Keratinocyte (primary cell): ENCODE data around the gene TSPAN8. TPM values are rescaled to one million over a fixed set of nuclear protein-coding genes. Genes with fewer than 3 reads are reported as not detected.

ENCODE experiments used
- DNase-seq: peaks from one replicate; pipeline ENCODE4 v3.0.0-alpha.2; 2011; ENCODE audit warnings: low read depth, missing footprints, low spot score
- FAIRE-seq: peaks from 2 replicates; lab custom pipeline; 2011; peaks lifted over from hg19 to GRCh38; lab: Jason Lieb, UNC
- H2AFZ ChIP-seq: 2 replicates; pipeline ENCODE4 v1.6.0; 2012; ENCODE audit warnings: low read length, control low read depth, inconsistent platforms; ENCODE audit not compliant: control insufficient read depth
- H3K27ac ChIP-seq: 2 replicates; pipeline ENCODE4 v1.5.1; 2011; ENCODE audit warnings: low read length; ENCODE audit not compliant: control insufficient read depth, insufficient read depth
- H3K27me3 ChIP-seq: 3 replicates; pipeline ENCODE4 v1.6.0; 2011; ENCODE audit warnings: low read length; ENCODE audit not compliant: control insufficient read depth, insufficient read depth; ENCODE audit errors: extremely low read depth
- H3K36me3 ChIP-seq, 2 experiments: 2 replicates in 1 of 2; 3 replicates in 1 of 2; pipeline ENCODE4 v1.5.1; 2011; ENCODE audit warnings: low read length in 2 of 2, mild to moderate bottlenecking in 1 of 2; ENCODE audit not compliant: control insufficient read depth in 2 of 2, insufficient read depth in 2 of 2; ENCODE audit errors: extremely low read depth in 1 of 2
- H3K4me1 ChIP-seq: 3 replicates; pipeline ENCODE4 v1.5.1; 2011; ENCODE audit warnings: low read length; ENCODE audit not compliant: control insufficient read depth, insufficient read depth; ENCODE audit errors: extremely low read depth
- H3K4me2 ChIP-seq: 3 replicates; pipeline ENCODE4 v1.6.0; 2011; ENCODE audit warnings: low read depth, low read length; ENCODE audit not compliant: control insufficient read depth, insufficient read depth; ENCODE audit errors: extremely low read depth
- H3K4me3 ChIP-seq, 3 experiments: fragments of 200-600 bp in 1 of 3; sonication (generic) in 1 of 3; 2 replicates in 2 of 3; 3 replicates in 1 of 3; pipeline ENCODE4 v1.5.1; 2011 to 2016; ENCODE audit warnings: low read length in 3 of 3, mild to moderate bottlenecking in 3 of 3, control low read depth in 2 of 3, inconsistent platforms in 1 of 3, low read depth in 1 of 3, mixed read lengths in 1 of 3, mixed run types in 1 of 3, moderate library complexity in 1 of 3; ENCODE audit not compliant: control insufficient read depth in 2 of 3, insufficient read depth in 2 of 3; ENCODE audit errors: extremely low read depth in 1 of 3
- H3K79me2 ChIP-seq: 2 replicates; pipeline ENCODE4 v1.6.0; 2012; ENCODE audit warnings: low read length; ENCODE audit not compliant: control insufficient read depth, insufficient read depth
- H3K9ac ChIP-seq: 3 replicates; pipeline ENCODE4 v1.6.0; 2011; ENCODE audit warnings: low read length; ENCODE audit not compliant: control insufficient read depth, insufficient read depth; ENCODE audit errors: extremely low read depth
- H3K9me1 ChIP-seq: 3 replicates; pipeline ENCODE4 v1.6.0; 2011; ENCODE audit warnings: low read length; ENCODE audit not compliant: control insufficient read depth, insufficient read depth; ENCODE audit errors: extremely low read depth
- H3K9me3 ChIP-seq: 2 replicates; pipeline ENCODE4 v1.5.1; 2012; ENCODE audit warnings: low read depth, low read length; ENCODE audit not compliant: control insufficient read depth
- H4K20me1 ChIP-seq: 3 replicates; pipeline ENCODE4 v1.6.0; 2011; ENCODE audit warnings: low read length; ENCODE audit not compliant: control insufficient read depth, insufficient read depth; ENCODE audit errors: extremely low read depth
- EZH2 ChIP-seq: IDR thresholded peaks from one replicate; pipeline ENCODE4 v1.6.1; 2012; ENCODE audit warnings: inconsistent platforms, mild to moderate bottlenecking, low read length, moderate library complexity
- dilution Hi-C: fragments of 300-500 bp; cut with MboI; formaldehyde crosslinking; loops from one replicate; pipeline ENCODE4 v1.7.0; 2020; ENCODE audit warnings: low sequenced_read_pairs; ENCODE audit not compliant: extremely low pct_ligation_motif_present
- polyA plus RNA-seq, 5 experiments: library from polyadenylated mRNA; depleted of rRNA in 3 of 5; stranded (reverse) in 3 of 5; stranded (forward) in 1 of 5; unstranded in 1 of 5; fragments of >200 nt; gene quantifications; 1 replicate in 1 of 5; 2 replicates in 3 of 5; 3 replicates in 1 of 5; pipeline versions ENCODE4 v1.2.1 to v1.2.3, GENCODE V29; 2011 to 2012; ENCODE audit warnings: missing spikeins in 2 of 5, low read depth in 1 of 5, low replicate concordance in 1 of 5
- TF ChIP-seq, protein P1 (sequence below), 3 experiments: IDR thresholded peaks in 1 of 3; conservative IDR thresholded peaks in 1 of 3; optimal IDR thresholded peaks in 1 of 3; 2 replicates in 2 of 3; 3 replicates in 1 of 3; pipeline versions ENCODE3 to v1.5.1; 2011; ENCODE audit warnings: low read length in 3 of 3, mild to moderate bottlenecking in 3 of 3, moderate library complexity in 2 of 3, control low read depth in 1 of 3, inconsistent platforms in 1 of 3; ENCODE audit not compliant: insufficient read depth in 2 of 3; ENCODE audit errors: extremely low read depth in 1 of 3

TSPAN8 gene
- polyA plus RNA-seq, 1 donor (not counting 4 experiments of a cell fraction or from before 2014, with no cell fraction given) = not detected

DNA sequence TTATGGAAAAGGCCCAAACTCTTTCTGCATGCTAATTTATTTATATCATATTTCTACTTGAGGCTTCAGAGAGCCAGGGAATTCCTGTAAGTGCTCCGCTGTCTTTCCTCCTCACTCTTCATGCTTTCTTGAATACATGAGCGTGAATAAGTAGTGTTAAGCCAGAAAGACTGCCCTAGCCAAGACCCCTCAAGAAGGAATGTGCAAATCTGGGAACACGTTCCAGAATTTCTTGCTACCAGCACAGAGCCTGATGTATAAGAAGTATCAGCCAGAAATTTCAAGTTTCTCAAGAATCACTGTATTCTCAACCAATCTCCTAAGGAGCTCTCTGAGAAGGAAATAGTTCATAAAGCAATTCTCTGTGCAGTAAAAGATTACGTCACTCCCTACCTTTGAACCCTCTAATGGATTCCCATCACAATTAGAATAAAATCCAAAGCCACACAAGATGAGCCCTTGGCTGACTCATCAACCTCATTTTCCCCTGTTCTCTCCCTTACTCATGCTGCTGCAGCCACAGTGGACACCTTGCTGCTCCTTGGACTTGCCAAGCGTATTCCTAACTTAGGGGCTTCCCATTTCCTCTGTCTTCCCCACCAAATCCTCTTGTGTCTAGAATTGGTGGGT, 6.9 kb upstream of the TSPAN8 start:
- H3K27ac ChIP-seq = no peak overlapping the region
- H3K9me1 ChIP-seq = no peaks in the 10 kb centered on the region
- DNase-seq = no peak
- dilution Hi-C loops = no loop called here
- FAIRE-seq = no peak
- H3K9me3 ChIP-seq = no peaks in the 10 kb centered on the region
- no peak overlapping the region for H3K4me2 ChIP-seq
- H3K4me1 ChIP-seq = no peaks in the 10 kb centered on the region
- no peak overlapping the region for H2AFZ ChIP-seq
- H3K36me3 ChIP-seq = no peaks in the 10 kb centered on the region
- no peaks in the 10 kb centered on the region for H3K27me3 ChIP-seq
- TF ChIP-seq, protein P1, sequence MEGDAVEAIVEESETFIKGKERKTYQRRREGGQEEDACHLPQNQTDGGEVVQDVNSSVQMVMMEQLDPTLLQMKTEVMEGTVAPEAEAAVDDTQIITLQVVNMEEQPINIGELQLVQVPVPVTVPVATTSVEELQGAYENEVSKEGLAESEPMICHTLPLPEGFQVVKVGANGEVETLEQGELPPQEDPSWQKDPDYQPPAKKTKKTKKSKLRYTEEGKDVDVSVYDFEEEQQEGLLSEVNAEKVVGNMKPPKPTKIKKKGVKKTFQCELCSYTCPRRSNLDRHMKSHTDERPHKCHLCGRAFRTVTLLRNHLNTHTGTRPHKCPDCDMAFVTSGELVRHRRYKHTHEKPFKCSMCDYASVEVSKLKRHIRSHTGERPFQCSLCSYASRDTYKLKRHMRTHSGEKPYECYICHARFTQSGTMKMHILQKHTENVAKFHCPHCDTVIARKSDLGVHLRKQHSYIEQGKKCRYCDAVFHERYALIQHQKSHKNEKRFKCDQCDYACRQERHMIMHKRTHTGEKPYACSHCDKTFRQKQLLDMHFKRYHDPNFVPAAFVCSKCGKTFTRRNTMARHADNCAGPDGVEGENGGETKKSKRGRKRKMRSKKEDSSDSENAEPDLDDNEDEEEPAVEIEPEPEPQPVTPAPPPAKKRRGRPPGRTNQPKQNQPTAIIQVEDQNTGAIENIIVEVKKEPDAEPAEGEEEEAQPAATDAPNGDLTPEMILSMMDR (optimal IDR thresholded peaks at IDR 0.05 in 1 of 3, IDR thresholded peaks at IDR 0.05 in 1 of 3, conservative IDR thresholded peaks at IDR 0.05 in 1 of 3; ENCODE audit: extremely low read depth in 1 of 3, insufficient read depth in 2 of 3, low read length in 3 of 3) = no peak
- TF ChIP-seq EZH2 = no peak
- H4K20me1 ChIP-seq = no peaks in the 10 kb centered on the region
- H3K4me3 ChIP-seq = no peak overlapping the region
- H3K79me2 ChIP-seq = no peaks in the 10 kb centered on the region
- no peak overlapping the region for H3K9ac ChIP-seq

DNA sequence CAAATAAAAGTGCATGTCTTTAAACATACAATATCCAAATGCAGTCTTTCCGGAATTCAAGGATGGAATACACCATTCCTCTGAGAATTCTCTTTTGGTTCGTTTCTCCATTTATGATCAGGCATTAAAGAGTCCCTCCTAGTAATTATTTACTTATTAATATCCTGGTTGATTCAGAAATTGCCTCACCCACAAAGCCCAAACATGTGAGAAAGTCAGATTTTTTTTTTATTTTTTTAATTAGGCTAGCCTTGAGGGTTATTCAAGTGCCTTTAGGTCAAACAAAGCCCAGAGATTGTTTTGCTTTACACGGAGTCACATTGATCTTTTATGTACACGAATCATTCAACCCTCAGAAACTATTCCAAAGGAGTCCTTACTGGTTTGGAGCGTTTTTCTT, 6.4 kb upstream of the TSPAN8 start:
- no peak for TF ChIP-seq EZH2
- TF ChIP-seq, protein P1 (optimal IDR thresholded peaks at IDR 0.05 in 1 of 3, IDR thresholded peaks at IDR 0.05 in 1 of 3, conservative IDR thresholded peaks at IDR 0.05 in 1 of 3; ENCODE audit: extremely low read depth in 1 of 3, insufficient read depth in 2 of 3, low read length in 3 of 3) = no peak
- FAIRE-seq (no peak), DNase-seq (no peak)
- H3K9ac ChIP-seq = no peak overlapping the region
- no peak overlapping the region for H3K4me2 ChIP-seq
- no peak overlapping the region for H2AFZ ChIP-seq
- H3K27ac ChIP-seq = no peak overlapping the region
- H3K27me3 ChIP-seq = no peaks in the 10 kb centered on the region
- H3K36me3 ChIP-seq = no peaks in the 10 kb centered on the region
- dilution Hi-C loops = no loop called here
- H3K4me1 ChIP-seq = no peaks in the 10 kb centered on the region
- H3K4me3 ChIP-seq = no peak overlapping the region
- no peaks in the 10 kb centered on the region for H3K9me3 ChIP-seq
- no peaks in the 10 kb centered on the region for H3K79me2 ChIP-seq
- no peaks in the 10 kb centered on the region for H4K20me1 ChIP-seq
- no peaks in the 10 kb centered on the region for H3K9me1 ChIP-seq
